Liver (tissue), 9 donors: ENCODE measurements around the gene DSC1. TPM values are rescaled to one million over a fixed set of nuclear protein-coding genes. Genes with fewer than 3 reads are reported as not detected.

Experiments used
- DNase-seq: peaks from one replicate; pipeline ENCODE4 v3.0.0-alpha.2; 2017; ENCODE audit warnings: low spot score
- H3K27ac ChIP-seq, 2 donors: one replicate each; pipeline ENCODE4 v1.7.0; 2013; ENCODE audit warnings: inconsistent platforms in 2 of 2, low read length in 2 of 2, control low read depth in 1 of 2, low read depth in 1 of 2, mild to moderate bottlenecking in 1 of 2
- H3K27me3 ChIP-seq, 4 donors: one replicate each; pipeline versions ENCODE4 v1.6.1 to v1.7.0; 2013; ENCODE audit warnings: low read length in 3 of 4, inconsistent platforms in 1 of 4, mild to moderate bottlenecking in 1 of 4, moderate library complexity in 1 of 4; ENCODE audit not compliant: control insufficient read depth in 4 of 4, insufficient read depth in 4 of 4
- H3K36me3 ChIP-seq, 4 donors: one replicate each; pipeline versions ENCODE4 v1.6.1 to v1.7.0; 2013; ENCODE audit warnings: low read length in 3 of 4, mild to moderate bottlenecking in 3 of 4, low read depth in 1 of 4, moderate library complexity in 1 of 4; ENCODE audit not compliant: control insufficient read depth in 4 of 4, insufficient read depth in 3 of 4
- H3K4me1 ChIP-seq, 4 donors: one replicate each; pipeline versions ENCODE4 v1.6.1 to v1.7.0; 2013; ENCODE audit warnings: low read length in 3 of 4, mild to moderate bottlenecking in 3 of 4, moderate library complexity in 1 of 4; ENCODE audit not compliant: control insufficient read depth in 4 of 4, insufficient read depth in 4 of 4
- H3K4me3 ChIP-seq, 3 donors: one replicate each; pipeline versions ENCODE4 v1.6.1 to v1.7.0; 2013; ENCODE audit warnings: low read length in 3 of 3, control low read depth in 1 of 3, low read depth in 1 of 3, mild to moderate bottlenecking in 1 of 3
- H3K9ac ChIP-seq, 2 donors: one replicate each; pipeline ENCODE4 v1.7.0; 2013; ENCODE audit warnings: low read length in 2 of 2, mild to moderate bottlenecking in 2 of 2, moderate library complexity in 2 of 2, control low read depth in 1 of 2, low read depth in 1 of 2
- H3K9me3 ChIP-seq, 4 donors: one replicate each; pipeline versions ENCODE4 v1.6.1 to v1.7.0; 2013; ENCODE audit warnings: low read length in 3 of 4; ENCODE audit not compliant: control insufficient read depth in 4 of 4
- ATF3 ChIP-seq: IDR thresholded peaks from 2 replicates; pipeline ENCODE4 v1.6.1; 2016; ENCODE audit warnings: antibody characterized with exemption
- CTCF ChIP-seq: fragments of 150-350 bp; IDR thresholded peaks from 2 replicates; pipeline ENCODE4 v1.5.1; 2017; ENCODE audit warnings: improper control_type of control experiment, low read depth, low read length; ENCODE audit not compliant: missing input control
- EGR1 ChIP-seq, 2 donors: IDR thresholded peaks; 2 replicates each; pipeline ENCODE4 v1.6.1; 2016 to 2018; ENCODE audit warnings: antibody characterized with exemption in 2 of 2, low read depth in 2 of 2
- FOXA1 ChIP-seq: IDR thresholded peaks from 2 replicates; pipeline ENCODE4 v1.6.1; 2016; ENCODE audit warnings: antibody characterized with exemption
- FOXA2 ChIP-seq: IDR thresholded peaks from 2 replicates; pipeline ENCODE4 v1.6.1; 2016; ENCODE audit warnings: antibody characterized with exemption
- GABPA ChIP-seq, 2 donors: IDR thresholded peaks in 1 of 2; conservative IDR thresholded peaks in 1 of 2; 2 replicates each; pipeline ENCODE4 v1.6.1; 2016; ENCODE audit warnings: antibody characterized with exemption in 2 of 2, mild to moderate bottlenecking in 1 of 2, moderate library complexity in 1 of 2
- HNF4A ChIP-seq, 2 donors: conservative IDR thresholded peaks; 2 replicates each; pipeline ENCODE4 v1.6.1; 2016; ENCODE audit warnings: antibody characterized with exemption in 2 of 2, mild to moderate bottlenecking in 2 of 2
- HNF4G ChIP-seq: IDR thresholded peaks from 2 replicates; pipeline ENCODE4 v1.6.1; 2016; ENCODE audit warnings: antibody characterized with exemption
- JUND ChIP-seq, 2 donors: IDR thresholded peaks; 2 replicates each; pipeline ENCODE4 v1.6.1; 2016; ENCODE audit warnings: antibody characterized with exemption in 2 of 2
- MAX ChIP-seq: IDR thresholded peaks from 2 replicates; pipeline ENCODE4 v1.6.1; 2016; ENCODE audit warnings: antibody characterized with exemption
- NR2F2 ChIP-seq: IDR thresholded peaks from 2 replicates; pipeline ENCODE4 v1.6.1; 2016; ENCODE audit warnings: antibody characterized with exemption
- RAD21 ChIP-seq, 2 donors: IDR thresholded peaks; 2 replicates each; pipeline ENCODE4 v1.6.1; 2016; ENCODE audit warnings: antibody characterized with exemption in 2 of 2, mild to moderate bottlenecking in 2 of 2
- RXRA ChIP-seq, 2 donors: IDR thresholded peaks; 2 replicates each; pipeline ENCODE4 v1.6.1; 2017 to 2018; ENCODE audit warnings: antibody characterized with exemption in 2 of 2, mild to moderate bottlenecking in 1 of 2
- TAF1 ChIP-seq: conservative IDR thresholded peaks from 2 replicates; pipeline ENCODE4 v1.6.1; 2016; ENCODE audit warnings: antibody characterized with exemption, mild to moderate bottlenecking
- YY1 ChIP-seq: IDR thresholded peaks from 2 replicates; pipeline ENCODE4 v1.6.1; 2016; ENCODE audit warnings: antibody characterized with exemption, mild to moderate bottlenecking
- WGBS: extraction: QIAGEN DNeasy Blood & Tissue Kit; methylation state at CpG from one replicate; pipeline ENCODE4 v1.1.7; 2013; 5-methylcytosine and 5-hydroxymethylcytosine counted together
- polyA plus RNA-seq, 2 donors: library from polyadenylated mRNA; stranded (reverse) in 1 of 2; unstranded in 1 of 2; fragments of 200-250 nt in 1 of 2; fragments of >200 nt in 1 of 2; fragmentation: Nextera tagmentation in 1 of 2; extraction: Ambion mirVana in 1 of 2; gene quantifications; one replicate each; pipeline versions ENCODE4 v1.2.1 to v1.2.3, GENCODE V29; 2013 to 2015
- total RNA-seq, 2 donors: library from RNA; depleted of rRNA; stranded (reverse); fragments of >200 nt; gene quantifications; one replicate each; pipeline ENCODE4 v1.2.3, GENCODE V29; 2014
- TF ChIP-seq, protein P1 (sequence below): IDR thresholded peaks from 2 replicates; pipeline ENCODE4 v1.6.1; 2016; ENCODE audit warnings: antibody characterized with exemption, mild to moderate bottlenecking
- TF ChIP-seq, protein P2 (sequence below): IDR thresholded peaks from 2 replicates; pipeline ENCODE4 v1.6.1; 2016; ENCODE audit warnings: antibody characterized with exemption
- donor health status: healthy.
- donor health status: healthy.
- donor health status: healthy.
- donor health status: healthy.
- donor health status: healthy.

The DSC1 gene
- total and polyA plus RNA-seq, 4 donors = not detected

- Histone ChIP-seq H3K9ac (no peak overlapping the region), H3K27ac (no peak overlapping the region), H3K36me3 (no peaks in the 10 kb centered on the region), H3K27me3 (no peaks in the 10 kb centered on the region), H3K9me3 (no peaks in the 10 kb centered on the region), H3K4me1 (peaks cover 0 to 14% (median 5%) of the 10 kb centered on the region in 4 donors), H3K4me3 (no peak overlapping the region)
- TF ChIP-seq, protein P1, sequence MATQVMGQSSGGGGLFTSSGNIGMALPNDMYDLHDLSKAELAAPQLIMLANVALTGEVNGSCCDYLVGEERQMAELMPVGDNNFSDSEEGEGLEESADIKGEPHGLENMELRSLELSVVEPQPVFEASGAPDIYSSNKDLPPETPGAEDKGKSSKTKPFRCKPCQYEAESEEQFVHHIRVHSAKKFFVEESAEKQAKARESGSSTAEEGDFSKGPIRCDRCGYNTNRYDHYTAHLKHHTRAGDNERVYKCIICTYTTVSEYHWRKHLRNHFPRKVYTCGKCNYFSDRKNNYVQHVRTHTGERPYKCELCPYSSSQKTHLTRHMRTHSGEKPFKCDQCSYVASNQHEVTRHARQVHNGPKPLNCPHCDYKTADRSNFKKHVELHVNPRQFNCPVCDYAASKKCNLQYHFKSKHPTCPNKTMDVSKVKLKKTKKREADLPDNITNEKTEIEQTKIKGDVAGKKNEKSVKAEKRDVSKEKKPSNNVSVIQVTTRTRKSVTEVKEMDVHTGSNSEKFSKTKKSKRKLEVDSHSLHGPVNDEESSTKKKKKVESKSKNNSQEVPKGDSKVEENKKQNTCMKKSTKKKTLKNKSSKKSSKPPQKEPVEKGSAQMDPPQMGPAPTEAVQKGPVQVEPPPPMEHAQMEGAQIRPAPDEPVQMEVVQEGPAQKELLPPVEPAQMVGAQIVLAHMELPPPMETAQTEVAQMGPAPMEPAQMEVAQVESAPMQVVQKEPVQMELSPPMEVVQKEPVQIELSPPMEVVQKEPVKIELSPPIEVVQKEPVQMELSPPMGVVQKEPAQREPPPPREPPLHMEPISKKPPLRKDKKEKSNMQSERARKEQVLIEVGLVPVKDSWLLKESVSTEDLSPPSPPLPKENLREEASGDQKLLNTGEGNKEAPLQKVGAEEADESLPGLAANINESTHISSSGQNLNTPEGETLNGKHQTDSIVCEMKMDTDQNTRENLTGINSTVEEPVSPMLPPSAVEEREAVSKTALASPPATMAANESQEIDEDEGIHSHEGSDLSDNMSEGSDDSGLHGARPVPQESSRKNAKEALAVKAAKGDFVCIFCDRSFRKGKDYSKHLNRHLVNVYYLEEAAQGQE = no peak
- no peak for TF ChIP-seq FOXA1
- no peak for TF ChIP-seq HNF4A (conservative IDR thresholded peaks at IDR 0.05)
- TF ChIP-seq CTCF = no peak
- no peak for TF ChIP-seq MAX
- no peak for TF ChIP-seq EGR1 (IDR thresholded peaks at IDR 0.05; ENCODE audit: low read depth in 2 of 2)
- TF ChIP-seq YY1 = no peak
- TF ChIP-seq FOXA2 = no peak
- TF ChIP-seq TAF1 = no peak
- TF ChIP-seq, protein P2, sequence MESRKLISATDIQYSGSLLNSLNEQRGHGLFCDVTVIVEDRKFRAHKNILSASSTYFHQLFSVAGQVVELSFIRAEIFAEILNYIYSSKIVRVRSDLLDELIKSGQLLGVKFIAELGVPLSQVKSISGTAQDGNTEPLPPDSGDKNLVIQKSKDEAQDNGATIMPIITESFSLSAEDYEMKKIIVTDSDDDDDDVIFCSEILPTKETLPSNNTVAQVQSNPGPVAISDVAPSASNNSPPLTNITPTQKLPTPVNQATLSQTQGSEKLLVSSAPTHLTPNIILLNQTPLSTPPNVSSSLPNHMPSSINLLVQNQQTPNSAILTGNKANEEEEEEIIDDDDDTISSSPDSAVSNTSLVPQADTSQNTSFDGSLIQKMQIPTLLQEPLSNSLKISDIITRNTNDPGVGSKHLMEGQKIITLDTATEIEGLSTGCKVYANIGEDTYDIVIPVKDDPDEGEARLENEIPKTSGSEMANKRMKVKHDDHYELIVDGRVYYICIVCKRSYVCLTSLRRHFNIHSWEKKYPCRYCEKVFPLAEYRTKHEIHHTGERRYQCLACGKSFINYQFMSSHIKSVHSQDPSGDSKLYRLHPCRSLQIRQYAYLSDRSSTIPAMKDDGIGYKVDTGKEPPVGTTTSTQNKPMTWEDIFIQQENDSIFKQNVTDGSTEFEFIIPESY = no peak
- TF ChIP-seq HNF4G = no peak
- no peak for TF ChIP-seq ATF3
- TF ChIP-seq RAD21 (IDR thresholded peaks at IDR 0.05) = no peak
- no peak for TF ChIP-seq NR2F2
- TF ChIP-seq JUND (IDR thresholded peaks at IDR 0.05) = no peak
- no peak for TF ChIP-seq GABPA (IDR thresholded peaks at IDR 0.05 in 1 of 2, conservative IDR thresholded peaks at IDR 0.05 in 1 of 2)
- 88% methylated on average over 3 of the region's 3 CpGs for WGBS
- no peak for DNase-seq
These were observed 58.2 kb downstream of the DSC1 start for GRCh38 chr18:31104444-31104843.

GRCh38 chr18:31103423-31103822 lies 59.2 kb downstream of the DSC1 start:
- H3K27me3 ChIP-seq = no peaks in the 10 kb centered on the region
- no peak for DNase-seq
- no peak overlapping the region for H3K9ac ChIP-seq
- no peaks in the 10 kb centered on the region for H3K36me3 ChIP-seq
- no peak overlapping the region for H3K27ac ChIP-seq
- WGBS = 90% methylated on average over 3 of the region's 3 CpGs
- TF ChIP-seq, protein P2 = no peak
- TF ChIP-seq CTCF (no peak), FOXA2 (no peak), RXRA (IDR thresholded peaks at IDR 0.05) (no peak), HNF4A (conservative IDR thresholded peaks at IDR 0.05) (no peak), ATF3 (no peak), MAX (no peak), YY1 (no peak), GABPA (IDR thresholded peaks at IDR 0.05 in 1 of 2, conservative IDR thresholded peaks at IDR 0.05 in 1 of 2) (no peak), RAD21 (IDR thresholded peaks at IDR 0.05) (no peak)
- H3K4me1 ChIP-seq = peaks cover 0 to 14% (median 5%) of the 10 kb centered on the region in 4 donors
- no peak overlapping the region for H3K4me3 ChIP-seq
- no peaks in the 10 kb centered on the region for H3K9me3 ChIP-seq
